Gastrocnemius medialis (tissue), 4 donors: ENCODE measurements around the gene PTPRF.

Source experiments
- CTCF ChIP-seq, 5 experiments: fragments of 450-650 bp in 3 of 5; fragments of 200-600 bp in 2 of 5; sonication (generic) in 2 of 5; IDR thresholded peaks in 4 of 5; conservative IDR thresholded peaks in 1 of 5; 1 replicate in 4 of 5; 2 replicates in 1 of 5; pipeline ENCODE4 v1.5.1; 2016 to 2019; ENCODE audit warnings: antibody characterized with exemption in 5 of 5, mild to moderate bottlenecking in 3 of 5, moderate library complexity in 3 of 5
- POLR2A ChIP-seq, 2 donors: fragments of 450-650 bp; IDR thresholded peaks; one replicate each; pipeline ENCODE4 v1.6.1; 2017; ENCODE audit warnings: antibody characterized with exemption in 2 of 2, mild to moderate bottlenecking in 2 of 2, moderate library complexity in 2 of 2

- TF ChIP-seq POLR2A (IDR thresholded peaks at IDR 0.05) (no peak), CTCF (IDR thresholded peaks at IDR 0.05 in 4 of 5, conservative IDR thresholded peaks at IDR 0.05 in 1 of 5) (no peak)
Observed at GRCh38 chr1:43569175-43569574, 38.5 kb downstream of the PTPRF start.
